Activated T-helper 17 cell treated with anti-CD3 and anti-CD28 coated beads, Interleukin-2, amount 50 U/mL, for 72 hours (primary cell): ENCODE measurements around the gene ESYT2. TPM values are rescaled to one million over a fixed set of nuclear protein-coding genes. Genes with fewer than 3 reads are reported as not detected.
A peak's percentile ranks its signal among the peaks of the same experiment; 100 is the strongest.
"Not testable (repeated sequence)": the region's sequence is repeated elsewhere in the genome, so short reads cannot be mapped to it uniquely, and the experiment has no call there.

ENCODE experiments used
- ATAC-seq: fragments of 150-1000 bp; cut with Tn5 transposase; replicated peaks from 2 replicates; pipeline ENCODE4 v1.10.0; 2021; ENCODE audit warnings: mild to moderate bottlenecking, moderate library complexity
- H3K27ac Mint-ChIP-seq: one replicate; pipeline ENCODE4 v1.8.0; 2022; ENCODE audit warnings: mixed read lengths
- H3K27me3 Mint-ChIP-seq: one replicate; pipeline ENCODE4 v1.8.0; 2022; ENCODE audit warnings: mixed read lengths
- H3K36me3 Mint-ChIP-seq: one replicate; pipeline ENCODE4 v1.8.0; 2022; ENCODE audit warnings: low read depth, mild to moderate bottlenecking, mixed read lengths
- H3K4me1 Mint-ChIP-seq: one replicate; pipeline ENCODE4 v1.8.0; 2022; ENCODE audit warnings: mixed read lengths
- H3K4me3 Mint-ChIP-seq: one replicate; pipeline ENCODE4 v1.8.0; 2022; ENCODE audit warnings: mild to moderate bottlenecking, mixed read lengths
- H3K9me3 Mint-ChIP-seq: one replicate; pipeline ENCODE4 v1.8.0; 2022; ENCODE audit warnings: mixed read lengths
- total RNA-seq, 2 donors: library from RNA; stranded (reverse); gene quantifications; one replicate each; pipeline ENCODE4 v1.2.3, GENCODE V29; 2022

Gene ESYT2
- total RNA-seq, 2 donors from 2014 or later = 63.0 to 119 TPM

DNA sequence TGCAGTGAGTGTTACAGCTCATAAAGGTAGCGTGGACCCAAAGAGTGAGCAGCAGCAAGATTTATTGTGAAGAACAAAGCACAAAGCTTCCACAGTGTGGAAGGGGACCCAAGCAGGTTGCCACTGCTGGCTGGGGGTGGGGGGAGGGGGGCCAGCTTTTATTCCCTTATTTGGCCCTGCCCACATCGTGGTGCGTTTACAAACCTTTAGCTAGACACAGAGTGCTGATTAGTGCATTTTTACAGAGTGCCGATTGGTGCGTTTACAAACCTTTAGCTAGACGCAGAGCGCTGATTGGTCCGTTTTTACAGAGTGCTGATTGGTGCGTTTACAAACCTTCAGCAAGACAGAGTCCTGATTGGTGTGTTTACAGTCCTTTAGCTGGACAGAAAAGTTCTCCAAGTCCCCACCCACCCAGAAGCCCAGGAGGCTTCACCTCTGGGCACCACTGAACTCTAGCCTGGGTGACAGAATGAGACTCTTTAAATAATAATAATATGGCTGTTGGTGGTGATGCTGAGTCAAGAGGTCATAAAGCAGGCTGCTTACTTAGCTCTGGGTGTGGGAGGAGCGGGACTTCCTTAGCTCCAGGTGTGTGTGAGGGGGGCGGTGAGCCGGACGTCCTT lies 33.8 kb upstream of the ESYT2 start:
- H3K27me3 Mint-ChIP-seq, H3K9me3 Mint-ChIP-seq: not testable (repeated sequence)
- Mint-ChIP-seq H3K4me1 (peaks cover 28% of the 10 kb centered on the region), H3K4me3 (peak overlapping the region; percentile 98), H3K36me3 (peaks cover 18% of the 10 kb centered on the region), H3K27ac (peak overlapping the region; percentile 99)
- ATAC-seq = peak; percentile 59

DNA sequence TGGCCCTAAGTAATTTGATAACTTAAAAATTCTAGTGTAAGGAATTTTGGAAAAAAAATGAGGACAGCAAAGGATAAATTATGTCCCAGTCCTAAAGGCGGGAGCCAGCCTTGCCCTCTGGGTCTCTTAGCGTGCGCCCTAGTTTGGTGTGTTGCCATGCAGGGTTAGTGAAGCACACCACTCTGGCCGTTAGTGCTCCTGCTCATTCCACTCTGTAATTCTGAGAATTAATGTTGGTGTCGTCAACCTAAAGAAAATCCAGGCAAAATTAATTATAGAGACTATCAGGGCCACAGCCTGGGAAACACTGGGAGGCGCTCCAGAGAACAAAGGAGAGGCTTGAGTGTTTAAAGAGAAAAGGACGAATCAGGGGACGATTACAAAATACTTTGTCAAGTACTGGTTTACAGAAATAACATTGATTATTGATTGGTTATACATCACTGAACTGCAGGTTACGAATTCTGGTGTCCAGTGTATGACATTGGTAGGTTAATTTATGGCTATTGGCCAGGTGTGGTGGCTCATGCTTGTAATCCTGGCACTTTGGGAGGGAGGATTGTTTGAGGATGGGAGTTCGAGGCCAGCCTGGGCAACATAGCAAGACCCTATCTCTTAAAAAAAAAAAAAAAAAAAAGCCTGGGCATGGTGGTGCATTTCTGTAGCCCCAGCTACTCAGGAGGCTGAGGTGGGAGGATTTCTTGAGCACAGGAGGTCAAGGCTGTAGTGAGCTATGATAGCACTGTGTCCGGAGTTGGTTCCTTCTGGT lies 32.8 kb upstream of the ESYT2 start:
- Mint-ChIP-seq H3K4me1 (peaks cover 25% of the 10 kb centered on the region), H3K4me3 (peak overlapping the region; percentile 98), H3K27ac (peak overlapping the region; percentile 99)

DNA sequence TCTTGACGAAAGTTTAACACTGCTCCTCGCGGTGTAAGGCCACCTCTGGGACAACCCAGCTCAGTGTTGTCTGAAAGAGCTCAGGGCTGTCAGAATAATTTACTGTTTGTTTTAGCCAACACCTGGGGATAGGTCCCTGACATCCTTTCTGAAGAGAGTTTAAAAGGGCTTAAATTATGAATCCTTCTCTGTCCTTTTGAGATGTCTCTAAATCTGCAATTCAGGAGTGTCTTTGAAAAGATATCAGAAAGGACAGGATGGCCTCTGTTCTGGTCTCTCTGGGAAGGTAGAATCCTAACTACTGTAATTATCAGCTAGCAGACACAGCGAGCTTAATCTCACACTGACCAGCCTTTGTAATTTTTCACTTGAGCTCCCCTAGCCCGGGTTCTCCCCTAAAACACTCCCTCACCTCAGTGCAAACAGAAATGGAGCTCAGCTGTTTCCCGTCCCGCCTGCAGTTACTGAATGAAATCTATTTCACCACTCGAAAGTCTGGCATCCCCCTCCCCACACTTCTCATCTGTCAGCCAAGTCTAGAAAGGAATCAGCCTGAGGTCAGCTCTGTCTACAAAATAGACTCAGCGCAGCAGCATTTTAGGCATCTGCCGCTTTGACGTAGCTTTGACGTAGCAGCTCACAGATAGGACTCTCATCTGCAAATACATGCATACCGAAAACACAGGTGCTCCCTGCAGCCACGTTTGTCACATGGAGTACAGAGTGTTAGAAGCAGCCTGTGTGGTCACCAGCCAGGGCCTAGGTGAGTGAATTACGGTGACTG lies 31.9 kb upstream of the ESYT2 start:
- Mint-ChIP-seq H3K27ac (no peak overlapping the region), H3K4me3 (no peak overlapping the region), H3K4me1 (peaks cover 25% of the 10 kb centered on the region), H3K36me3 (peaks cover 18% of the 10 kb centered on the region), H3K27me3 (no peaks in the 10 kb centered on the region), H3K9me3 (no peaks in the 10 kb centered on the region)
- ATAC-seq = no peak

More for the DNA sequence above, 32.8 kb upstream of the ESYT2 start:
- Mint-ChIP-seq H3K36me3 (peaks cover 18% of the 10 kb centered on the region), H3K9me3 (no peaks in the 10 kb centered on the region), H3K27me3 (no peaks in the 10 kb centered on the region)
- ATAC-seq = no peak

DNA sequence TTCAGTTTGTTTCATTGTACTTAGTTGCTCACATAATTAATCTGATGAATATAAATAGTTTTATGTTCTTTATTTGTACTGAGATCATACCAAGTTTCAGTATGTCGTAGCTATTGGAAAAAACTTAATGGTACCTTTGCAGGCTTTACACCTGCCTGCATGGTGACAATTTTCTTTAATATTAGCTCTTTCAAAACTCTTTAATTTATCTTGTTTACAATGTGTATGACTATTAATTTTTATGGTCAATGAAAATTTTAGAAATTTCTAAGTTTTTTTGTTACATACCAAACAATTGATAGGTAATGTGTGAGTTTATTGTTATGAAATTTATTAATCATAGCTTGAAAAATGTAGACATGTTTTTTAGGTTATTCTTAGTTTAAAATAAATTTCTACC lies 31.1 kb upstream of the ESYT2 start:
- no peaks in the 10 kb centered on the region for H3K9me3 Mint-ChIP-seq
- no peak overlapping the region for H3K4me3 Mint-ChIP-seq
- H3K27me3 Mint-ChIP-seq = no peaks in the 10 kb centered on the region
- no peak for ATAC-seq
- H3K4me1 Mint-ChIP-seq = peaks cover 24% of the 10 kb centered on the region
- peaks cover 18% of the 10 kb centered on the region for H3K36me3 Mint-ChIP-seq
- H3K27ac Mint-ChIP-seq = no peak overlapping the region

DNA sequence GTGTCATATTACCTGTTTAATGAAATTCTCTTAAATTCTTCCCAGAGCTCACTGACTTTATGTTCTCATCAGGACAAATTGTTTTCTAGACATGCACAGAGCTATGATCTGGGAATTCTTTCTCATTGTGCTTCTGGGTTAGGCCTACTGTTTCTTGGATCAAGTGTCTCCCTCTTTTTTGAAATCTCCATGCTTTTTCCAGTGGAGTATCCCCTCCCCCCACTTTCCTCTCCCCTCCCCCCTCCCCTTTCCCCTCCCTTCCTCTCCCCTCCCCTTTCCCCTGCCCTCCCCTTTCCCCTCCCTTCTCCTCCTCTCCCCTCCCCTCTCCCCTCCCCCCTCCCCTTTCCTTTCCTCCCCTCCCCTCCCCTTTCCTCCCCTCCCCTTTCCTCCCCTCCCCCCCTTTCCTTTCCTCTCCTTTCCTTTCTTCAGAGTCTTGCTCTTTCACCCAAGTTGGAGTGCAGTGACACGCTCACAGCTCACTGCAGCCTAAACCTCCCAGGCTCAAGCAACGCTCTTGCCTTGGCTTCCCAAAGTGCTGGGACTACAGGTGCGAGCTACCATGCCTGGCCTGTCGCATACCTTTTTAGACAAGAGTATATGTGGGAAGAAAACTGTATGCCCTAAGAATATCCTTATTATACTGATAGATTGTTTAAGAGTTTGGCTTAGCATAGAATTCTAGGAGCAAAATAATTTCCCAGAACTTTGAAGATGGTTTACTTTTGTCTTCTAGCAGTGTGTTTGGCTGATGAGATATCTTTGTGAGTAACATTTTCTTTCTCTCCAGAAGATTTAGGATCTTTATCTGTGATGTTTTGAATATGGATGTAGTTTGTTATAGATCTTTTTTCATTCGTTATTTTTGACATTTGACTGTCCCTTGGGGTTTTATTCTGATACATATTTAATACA lies 29.5 kb upstream of the ESYT2 start:
- Mint-ChIP-seq H3K36me3 (peaks cover 9% of the 10 kb centered on the region), H3K9me3 (no peaks in the 10 kb centered on the region), H3K27me3 (no peaks in the 10 kb centered on the region), H3K4me1 (peaks cover 9% of the 10 kb centered on the region), H3K4me3 (peak overlapping the region; percentile 55), H3K27ac (peak overlapping the region; percentile 75)
- no peak for ATAC-seq

DNA sequence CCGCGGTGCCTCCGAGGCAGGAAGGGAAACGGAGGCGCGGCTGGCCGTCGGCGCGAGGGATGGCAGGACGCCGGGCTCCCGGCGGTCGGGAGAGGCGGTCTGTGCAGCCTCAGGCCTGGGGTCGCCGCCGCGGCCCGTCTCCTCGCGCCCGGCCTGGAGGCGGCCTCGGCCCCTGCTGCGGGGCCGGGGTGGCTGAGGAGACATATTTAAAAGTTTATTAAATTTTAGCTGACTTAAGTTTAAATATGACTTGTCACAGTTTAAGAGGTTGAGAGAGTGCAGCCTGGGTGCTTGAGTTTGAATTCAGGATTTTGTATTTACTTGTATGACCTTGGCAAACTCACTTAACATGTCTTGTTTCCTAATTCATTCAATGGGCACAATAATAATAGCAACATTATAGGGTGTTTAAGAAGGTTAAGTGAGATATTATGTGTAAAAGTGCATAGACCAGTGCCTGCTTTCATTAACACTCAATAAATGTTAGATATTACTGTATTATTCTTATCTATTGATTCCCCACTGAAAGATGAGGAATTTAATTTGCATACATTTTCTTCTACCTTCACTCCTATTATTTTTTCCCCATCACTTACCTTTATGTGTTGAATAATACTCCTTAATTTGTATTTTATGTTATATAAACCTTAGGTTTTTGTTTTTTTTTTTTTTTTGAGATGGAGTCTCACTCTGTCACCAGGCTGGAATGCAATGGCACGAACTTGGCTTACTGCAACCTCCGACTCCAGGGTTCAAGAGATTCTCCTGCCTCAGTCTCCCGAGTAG lies 27.8 kb upstream of the ESYT2 start:
- ATAC-seq = no peak
- Mint-ChIP-seq H3K36me3 (no peaks in the 10 kb centered on the region), H3K27ac (no peak overlapping the region), H3K9me3 (no peaks in the 10 kb centered on the region), H3K27me3 (no peaks in the 10 kb centered on the region), H3K4me3 (peak overlapping the region; percentile 97), H3K4me1 (peaks cover 9% of the 10 kb centered on the region)

DNA sequence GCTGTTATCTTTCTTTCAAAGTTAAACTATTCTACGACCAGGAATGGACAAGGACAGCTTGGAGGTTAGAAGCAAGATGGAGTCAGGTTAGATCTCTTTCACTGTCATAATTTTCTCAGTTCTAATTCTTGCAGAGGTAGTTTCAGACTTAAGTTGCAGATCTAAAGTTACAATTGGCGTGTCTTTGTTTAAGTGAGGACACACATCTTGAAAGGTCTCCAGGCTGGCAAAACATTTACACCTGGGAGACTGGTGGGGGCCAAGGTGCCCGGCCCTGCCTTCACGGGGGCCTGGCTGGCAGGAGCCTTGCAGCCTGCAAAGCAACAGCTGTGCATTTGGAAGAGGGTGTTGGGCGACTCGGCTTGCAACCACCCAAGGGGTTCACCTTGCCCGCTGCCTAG lies 25.4 kb upstream of the ESYT2 start:
- Mint-ChIP-seq H3K4me3 (peak overlapping the region; percentile 97), H3K27me3 (no peaks in the 10 kb centered on the region), H3K9me3 (no peaks in the 10 kb centered on the region), H3K27ac (no peak overlapping the region), H3K36me3 (no peaks in the 10 kb centered on the region), H3K4me1 (peaks cover 9% of the 10 kb centered on the region)
- no peak for ATAC-seq

DNA sequence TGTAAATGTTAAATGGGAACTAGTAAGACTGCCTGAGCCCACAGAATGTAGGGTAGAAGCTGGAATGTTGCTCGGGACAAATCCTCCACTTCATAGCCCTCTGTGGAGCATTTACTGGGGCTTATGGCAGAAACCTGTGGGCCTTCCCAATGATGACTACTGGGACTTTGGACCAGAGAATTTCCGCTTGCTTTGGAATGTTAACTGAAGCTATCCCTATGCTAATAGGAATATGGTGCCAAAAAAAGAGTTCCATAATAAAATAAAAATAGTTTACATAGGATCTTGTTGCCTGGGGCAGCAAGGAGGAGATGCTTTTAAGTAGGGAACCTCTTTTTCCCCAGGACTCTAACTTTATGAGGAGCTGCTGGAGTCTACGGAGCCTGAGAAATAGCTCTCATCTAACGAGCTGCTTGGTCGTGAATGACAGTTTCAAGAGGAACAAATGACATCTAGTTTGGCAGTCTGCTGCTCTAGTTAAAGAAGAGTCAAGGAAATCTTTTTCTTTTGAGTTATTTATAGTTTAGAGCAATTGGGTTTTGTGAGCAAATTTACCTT lies 21.3 kb upstream of the ESYT2 start:
- no peaks in the 10 kb centered on the region for H3K4me1 Mint-ChIP-seq
- H3K36me3 Mint-ChIP-seq = no peaks in the 10 kb centered on the region
- no peak for ATAC-seq
- no peak overlapping the region for H3K4me3 Mint-ChIP-seq
- no peaks in the 10 kb centered on the region for H3K27me3 Mint-ChIP-seq
- H3K9me3 Mint-ChIP-seq = no peaks in the 10 kb centered on the region
- H3K27ac Mint-ChIP-seq = no peak overlapping the region

DNA sequence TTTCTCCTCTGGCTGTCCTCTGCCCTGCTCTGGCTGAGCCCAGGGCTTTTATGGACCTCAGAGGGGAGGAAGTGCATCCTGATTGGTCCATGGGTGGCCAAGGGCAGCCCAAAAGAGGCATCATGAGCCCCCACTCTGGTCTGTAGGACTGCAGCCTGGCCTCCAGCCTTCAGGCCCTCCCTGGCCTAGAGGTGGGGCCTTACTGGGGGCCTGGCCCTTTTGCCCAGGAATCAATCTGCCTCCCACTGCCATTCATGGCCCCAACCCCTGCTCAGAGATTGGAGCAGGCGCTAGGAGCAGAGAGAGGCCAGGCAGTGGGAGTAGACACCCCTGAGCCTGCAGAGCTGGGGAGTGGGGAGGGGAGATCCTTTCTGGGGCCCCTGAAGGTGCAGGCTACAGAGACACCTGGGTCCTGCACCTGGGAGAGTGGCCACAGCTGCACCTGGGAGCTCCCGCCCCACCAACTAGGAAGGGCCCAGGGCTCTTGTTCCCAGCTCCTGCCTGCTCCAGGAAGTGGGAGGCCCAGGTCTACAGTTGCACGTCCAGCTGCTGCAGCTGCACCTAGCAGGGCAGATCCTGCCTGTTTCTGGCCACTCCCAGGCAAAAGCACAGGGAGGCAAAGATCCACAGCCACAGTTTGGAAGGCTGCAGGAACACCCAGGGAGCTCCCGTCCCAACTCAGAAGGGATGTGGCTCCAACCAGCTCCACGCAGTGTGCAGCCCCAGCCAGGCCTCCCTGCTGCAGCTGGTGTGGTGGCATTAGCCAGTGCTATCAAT lies 20.6 kb upstream of the ESYT2 start:
- Mint-ChIP-seq H3K9me3 (no peaks in the 10 kb centered on the region), H3K27ac (no peak overlapping the region), H3K36me3 (no peaks in the 10 kb centered on the region), H3K4me1 (peaks cover 1% of the 10 kb centered on the region), H3K4me3 (no peak overlapping the region), H3K27me3 (no peaks in the 10 kb centered on the region)
- ATAC-seq = no peak

DNA sequence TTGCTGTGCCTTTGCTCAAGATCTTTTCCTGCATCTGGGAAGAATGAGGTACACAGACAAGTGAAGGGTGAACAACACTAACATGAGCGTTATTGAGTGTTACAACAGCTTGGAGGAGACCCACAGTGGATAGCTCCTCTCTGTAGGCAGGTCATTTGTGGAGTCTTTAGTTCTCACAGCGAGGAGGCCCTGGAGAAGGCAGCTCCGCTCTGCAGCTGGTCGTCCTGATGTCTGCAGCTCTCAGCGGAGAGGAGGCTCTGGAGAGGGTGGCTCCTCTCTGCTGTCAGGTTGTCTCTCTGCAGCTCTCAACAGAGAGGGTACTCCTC lies 20.1 kb upstream of the ESYT2 start:
- H3K4me3 Mint-ChIP-seq = peak overlapping the region; percentile 26
- H3K36me3 Mint-ChIP-seq = no peaks in the 10 kb centered on the region
- no peak for ATAC-seq
- peaks cover 5% of the 10 kb centered on the region for H3K4me1 Mint-ChIP-seq
- no peaks in the 10 kb centered on the region for H3K27me3 Mint-ChIP-seq
- no peak overlapping the region for H3K27ac Mint-ChIP-seq
- no peaks in the 10 kb centered on the region for H3K9me3 Mint-ChIP-seq

DNA sequence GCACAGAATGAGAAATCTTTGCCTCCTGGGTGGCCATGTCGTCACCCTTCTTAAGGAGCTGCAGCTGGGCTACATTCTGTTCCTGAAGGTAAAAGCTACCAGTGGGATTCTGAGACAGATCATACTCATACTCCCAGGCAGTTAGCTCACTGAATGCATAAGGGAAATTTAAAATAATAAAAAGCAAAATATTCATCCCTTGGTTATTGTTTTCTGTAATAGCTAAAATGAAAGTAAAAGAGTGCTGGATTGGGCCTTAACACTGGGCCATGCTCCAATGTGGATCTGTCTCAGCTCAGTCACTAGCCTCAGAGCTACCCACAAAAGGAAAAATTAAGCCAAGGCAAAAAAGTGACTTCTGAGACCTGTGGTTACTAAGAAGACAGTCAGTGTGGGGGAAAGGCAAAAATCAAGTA lies 18.1 kb upstream of the ESYT2 start:
- Mint-ChIP-seq H3K27me3 (no peaks in the 10 kb centered on the region), H3K27ac (peak overlapping the region; percentile 98), H3K4me3 (peak overlapping the region; percentile 82), H3K36me3 (no peaks in the 10 kb centered on the region), H3K9me3 (no peaks in the 10 kb centered on the region), H3K4me1 (peaks cover 5% of the 10 kb centered on the region)
- ATAC-seq = peak; percentile 87

DNA sequence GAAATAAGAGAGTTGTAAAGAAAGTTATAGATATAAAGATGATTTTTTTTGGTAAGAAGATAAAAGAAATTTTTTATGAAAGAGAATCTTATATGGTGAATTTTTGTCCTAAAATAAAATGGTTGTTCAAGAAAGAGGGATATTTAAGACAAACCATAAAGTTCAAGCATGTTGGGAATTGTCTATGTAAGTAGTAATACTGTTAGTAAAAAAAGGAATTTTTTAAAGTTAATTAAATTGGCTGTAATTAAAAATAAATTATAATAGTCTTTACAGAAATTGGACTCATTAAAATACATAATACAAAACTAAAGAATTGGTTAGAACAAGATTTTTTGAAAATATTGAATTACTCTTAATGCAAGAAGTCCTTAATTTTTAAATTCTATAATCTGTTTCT lies 17.0 kb upstream of the ESYT2 start:
- H3K36me3 Mint-ChIP-seq = no peaks in the 10 kb centered on the region
- peak overlapping the region; percentile 98 for H3K27ac Mint-ChIP-seq
- no peaks in the 10 kb centered on the region for H3K27me3 Mint-ChIP-seq

DNA sequence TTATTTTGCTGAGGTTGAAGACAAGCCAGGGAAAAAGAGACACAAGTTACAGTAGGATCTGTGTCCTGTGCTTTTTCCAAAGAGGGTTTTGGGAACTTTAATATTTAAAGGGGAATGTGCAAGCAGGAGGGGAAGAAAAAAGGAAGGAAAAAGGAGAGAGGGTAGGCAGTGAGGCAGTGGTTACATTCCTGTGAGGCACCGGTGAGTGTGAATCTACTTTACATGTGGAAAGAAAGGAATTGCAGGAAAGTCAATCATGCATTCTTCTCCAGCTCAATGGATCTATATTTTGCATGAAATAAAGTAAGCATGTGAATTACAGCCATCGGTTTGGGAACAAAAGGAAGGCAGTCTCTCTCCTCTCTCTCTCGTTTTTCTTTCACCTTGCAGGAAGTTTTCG lies 14.5 kb upstream of the ESYT2 start:
- no peaks in the 10 kb centered on the region for H3K36me3 Mint-ChIP-seq
- no peak overlapping the region for H3K27ac Mint-ChIP-seq
- peaks cover 5% of the 10 kb centered on the region for H3K4me1 Mint-ChIP-seq
- no peak overlapping the region for H3K4me3 Mint-ChIP-seq
- no peaks in the 10 kb centered on the region for H3K9me3 Mint-ChIP-seq
- no peak for ATAC-seq
- H3K27me3 Mint-ChIP-seq = no peaks in the 10 kb centered on the region

More for the DNA sequence above, 17.0 kb upstream of the ESYT2 start:
- Mint-ChIP-seq H3K9me3 (no peaks in the 10 kb centered on the region), H3K4me1 (peaks cover 5% of the 10 kb centered on the region), H3K4me3 (peak overlapping the region; percentile 82)
- no peak for ATAC-seq
